ENCODE results near the gene C1D. TPM values are rescaled to one million over a fixed set of nuclear protein-coding genes. Genes with fewer than 3 reads are reported as not detected.
A peak's percentile ranks its signal among the peaks of the same experiment; 100 is the strongest.

C1D gene
- total RNA-seq, 2 donors from 2014 or later: 22.5 to 26.9 TPM

DNA sequence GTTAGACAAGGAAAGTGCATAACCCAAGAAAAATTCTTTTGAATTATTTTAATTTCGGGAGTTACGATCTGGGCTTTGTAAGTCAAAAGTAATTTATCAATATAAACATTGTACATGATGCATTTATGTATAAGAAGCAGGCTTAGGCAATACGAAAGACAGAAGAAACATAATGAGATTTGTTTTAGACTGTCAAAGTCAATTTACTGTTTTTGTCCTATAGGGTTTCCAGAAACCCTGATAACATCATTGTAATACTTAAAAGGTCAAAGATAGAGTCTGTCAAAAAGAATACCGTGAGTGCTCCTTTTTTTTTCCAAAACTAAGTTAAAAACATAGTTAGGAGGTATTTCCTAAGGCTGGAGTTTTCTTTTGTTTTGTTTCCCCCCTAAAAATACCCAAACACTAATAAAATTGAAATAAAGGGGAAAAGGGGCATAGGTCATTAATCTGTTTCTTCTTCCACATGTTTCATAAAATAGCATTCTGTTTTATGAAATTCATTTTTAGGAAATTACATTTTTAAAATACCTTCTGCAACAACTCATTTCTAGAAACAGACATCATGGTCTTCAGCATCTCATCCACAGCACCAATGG, 16.1 kb downstream of the C1D start:
- no peak for ATAC-seq (replicated peaks in 1 of 2)
- Mint-ChIP-seq H3K36me3 (ENCODE audit: insufficient read depth in 2 of 2) (peaks cover 0 to 2% of the 10 kb centered on the region in 2 donors), H3K4me3 (no peak overlapping the region), H3K9me3 (no peaks in the 10 kb centered on the region), H3K27me3 (ENCODE audit: low read depth) (no peaks in the 10 kb centered on the region), H3K27ac (peak overlapping the region; percentile 21), H3K4me1 (ENCODE audit: low read depth) (peaks cover 22% of the 10 kb centered on the region)
- no peak for DNase-seq

DNA sequence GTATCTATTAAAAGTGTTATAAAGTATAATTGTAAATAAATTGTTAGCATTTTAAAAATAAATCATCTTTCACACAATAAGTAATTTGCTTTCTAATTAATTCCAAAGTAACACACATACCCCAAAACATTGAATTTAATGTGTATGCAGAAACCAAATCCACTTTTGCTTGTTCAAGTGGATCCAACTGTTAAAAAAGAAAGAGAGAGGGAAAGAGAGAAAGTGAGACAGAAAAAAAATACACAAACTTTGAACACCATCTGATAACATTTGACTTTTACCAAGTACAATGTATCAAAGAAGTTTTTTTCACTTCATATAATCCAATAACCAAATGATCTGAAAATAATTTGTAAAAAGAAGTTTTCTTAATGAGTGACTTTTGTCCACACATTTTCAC, 16.6 kb downstream of the C1D start:
- ATAC-seq (replicated peaks in 1 of 2): no peak
- H3K4me1 Mint-ChIP-seq (ENCODE audit: low read depth): peaks cover 17% of the 10 kb centered on the region
- no peak for DNase-seq
- H3K4me3 Mint-ChIP-seq: no peak overlapping the region
- H3K9me3 Mint-ChIP-seq: no peaks in the 10 kb centered on the region
- H3K27ac Mint-ChIP-seq: peak overlapping the region; percentile 21
- H3K36me3 Mint-ChIP-seq (ENCODE audit: insufficient read depth in 2 of 2): peaks cover 0 to 2% of the 10 kb centered on the region in 2 donors
- no peaks in the 10 kb centered on the region for H3K27me3 Mint-ChIP-seq (ENCODE audit: low read depth)

GRCh38 chr2:68045342-68045741, 17.5 kb downstream of the C1D start:
- no peak for ATAC-seq (replicated peaks in 1 of 2)
- Mint-ChIP-seq H3K27me3 (ENCODE audit: low read depth) (no peaks in the 10 kb centered on the region), H3K9me3 (no peaks in the 10 kb centered on the region)

GRCh38 chr2:68044099-68044498, 18.7 kb downstream of the C1D start:
- Mint-ChIP-seq H3K4me1 (ENCODE audit: low read depth) (peaks cover 6% of the 10 kb centered on the region), H3K9me3 (no peaks in the 10 kb centered on the region), H3K36me3 (ENCODE audit: insufficient read depth in 2 of 2) (peaks cover 0 to 2% of the 10 kb centered on the region in 2 donors), H3K4me3 (no peak overlapping the region), H3K27me3 (ENCODE audit: low read depth) (no peaks in the 10 kb centered on the region), H3K27ac (no peak overlapping the region)
- ATAC-seq (replicated peaks in 1 of 2): no peak
- DNase-seq: no peak

More at GRCh38 chr2:68045342-68045741, 17.5 kb downstream of the C1D start:
- DNase-seq: no peak
- peaks cover 10% of the 10 kb centered on the region for H3K4me1 Mint-ChIP-seq (ENCODE audit: low read depth)
- peaks cover 0 to 2% of the 10 kb centered on the region in 2 donors for H3K36me3 Mint-ChIP-seq (ENCODE audit: insufficient read depth in 2 of 2)
- H3K27ac Mint-ChIP-seq: no peak overlapping the region
- H3K4me3 Mint-ChIP-seq: no peak overlapping the region

- no peak overlapping the region for H3K4me3 Mint-ChIP-seq
- peaks cover 0 to 2% of the 10 kb centered on the region in 2 donors for H3K36me3 Mint-ChIP-seq (ENCODE audit: insufficient read depth in 2 of 2)
- no peak for ATAC-seq (replicated peaks in 1 of 2)
- no peak overlapping the region for H3K27ac Mint-ChIP-seq
- no peak for DNase-seq
- no peaks in the 10 kb centered on the region for H3K27me3 Mint-ChIP-seq (ENCODE audit: low read depth)
- H3K9me3 Mint-ChIP-seq: no peaks in the 10 kb centered on the region
- H3K4me1 Mint-ChIP-seq (ENCODE audit: low read depth): peaks cover 4% of the 10 kb centered on the region
Measured at GRCh38 chr2:68043695-68044094, 19.1 kb downstream of the C1D start.

GRCh38 chr2:68043032-68043431, 19.8 kb downstream of the C1D start:
- Mint-ChIP-seq H3K4me1 (ENCODE audit: low read depth) (no peaks in the 10 kb centered on the region), H3K27ac (no peak overlapping the region), H3K27me3 (ENCODE audit: low read depth) (no peaks in the 10 kb centered on the region), H3K9me3 (no peaks in the 10 kb centered on the region), H3K4me3 (no peak overlapping the region), H3K36me3 (ENCODE audit: insufficient read depth in 2 of 2) (peaks cover 0 to 2% of the 10 kb centered on the region in 2 donors)
- DNase-seq (no peak), ATAC-seq (replicated peaks in 1 of 2) (no peak)

DNA sequence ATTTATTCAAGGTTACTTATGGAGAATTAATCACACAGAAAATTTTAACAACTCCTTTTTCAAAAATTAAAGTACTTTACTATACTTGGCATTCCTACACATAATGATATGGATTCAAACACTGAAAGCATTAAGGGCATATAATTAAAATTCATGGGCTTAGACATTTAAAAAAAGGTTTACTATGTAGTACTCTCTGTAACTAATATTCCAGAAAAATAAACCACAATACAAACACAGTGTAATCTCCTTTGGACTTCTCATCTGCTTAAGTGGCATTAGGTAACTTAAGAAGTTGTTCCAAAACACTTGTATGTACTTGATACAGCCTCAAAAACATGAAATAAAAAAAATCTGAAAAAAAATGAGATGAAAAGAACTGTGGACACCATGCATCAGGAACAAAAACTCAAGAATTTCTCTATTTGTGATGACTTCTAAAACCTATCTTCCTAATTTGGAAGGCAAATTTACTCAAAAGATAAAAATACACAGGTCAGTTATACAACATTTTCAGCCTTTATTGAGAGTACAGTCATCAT, 21.0 kb downstream of the C1D start:
- Mint-ChIP-seq H3K27me3 (ENCODE audit: low read depth) (no peaks in the 10 kb centered on the region), H3K36me3 (ENCODE audit: insufficient read depth in 2 of 2) (peaks cover 0 to 2% of the 10 kb centered on the region in 2 donors), H3K4me3 (no peak overlapping the region), H3K27ac (no peak overlapping the region), H3K4me1 (ENCODE audit: low read depth) (no peaks in the 10 kb centered on the region), H3K9me3 (no peaks in the 10 kb centered on the region)
- ATAC-seq (replicated peaks in 1 of 2): no peak
- no peak for DNase-seq

GRCh38 chr2:68040078-68040477, 22.7 kb downstream of the C1D start:
- peaks cover 0 to 2% of the 10 kb centered on the region in 2 donors for H3K36me3 Mint-ChIP-seq (ENCODE audit: insufficient read depth in 2 of 2)
- no peaks in the 10 kb centered on the region for H3K27me3 Mint-ChIP-seq (ENCODE audit: low read depth)
- ATAC-seq (replicated peaks in 1 of 2): no peak
- H3K27ac Mint-ChIP-seq: no peak overlapping the region
- DNase-seq: no peak
- H3K4me3 Mint-ChIP-seq: no peak overlapping the region
- no peaks in the 10 kb centered on the region for H3K4me1 Mint-ChIP-seq (ENCODE audit: low read depth)
- H3K9me3 Mint-ChIP-seq: no peaks in the 10 kb centered on the region

DNA sequence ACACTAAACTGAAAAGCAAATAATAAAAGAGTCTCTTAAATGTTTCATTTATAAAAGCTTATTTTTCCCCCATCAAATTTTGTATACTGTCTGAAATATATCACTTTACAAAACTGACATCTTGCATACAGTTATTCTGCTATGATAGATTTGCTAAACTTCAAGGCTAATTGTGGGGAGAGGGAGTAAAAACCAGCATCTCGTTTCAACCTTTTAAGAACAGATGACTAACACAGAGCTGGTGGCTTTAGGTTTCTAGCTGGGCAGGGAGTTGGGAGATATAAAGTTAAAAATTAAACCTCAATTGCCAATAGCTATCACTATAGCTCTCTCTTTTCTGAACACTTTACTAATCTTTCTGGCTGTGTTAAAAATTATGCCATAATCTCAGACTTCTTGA, 23.5 kb downstream of the C1D start:
- H3K27ac Mint-ChIP-seq: no peak overlapping the region
- H3K9me3 Mint-ChIP-seq: no peaks in the 10 kb centered on the region
- no peak for ATAC-seq (replicated peaks in 1 of 2)
- no peak for DNase-seq
- H3K36me3 Mint-ChIP-seq (ENCODE audit: insufficient read depth in 2 of 2): peaks cover 0 to 2% of the 10 kb centered on the region in 2 donors
- H3K4me1 Mint-ChIP-seq (ENCODE audit: low read depth): no peaks in the 10 kb centered on the region
- H3K27me3 Mint-ChIP-seq (ENCODE audit: low read depth): no peaks in the 10 kb centered on the region
- H3K4me3 Mint-ChIP-seq: no peak overlapping the region

DNA sequence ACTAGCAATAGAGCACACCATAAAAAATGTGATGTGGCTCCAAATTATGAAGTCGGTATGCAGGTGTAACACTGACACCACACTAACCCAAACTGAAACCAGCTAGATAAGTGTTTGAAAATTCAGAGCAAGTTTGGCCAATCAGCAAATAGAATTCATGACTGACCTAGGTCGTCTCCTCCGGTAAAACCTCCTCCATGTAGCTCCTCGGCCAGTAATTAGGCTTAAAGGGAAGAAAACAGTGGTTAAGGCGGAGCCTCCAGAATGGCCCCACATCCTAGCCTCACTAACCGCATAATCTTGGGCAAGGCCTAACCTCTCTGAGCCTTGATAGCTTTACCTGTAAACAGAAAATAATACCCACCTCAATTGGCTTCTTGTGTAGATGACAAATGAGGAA, 30.1 kb downstream of the C1D start:
- DNase-seq: no peak
- H3K4me3 Mint-ChIP-seq: no peak overlapping the region
- no peak overlapping the region for H3K27ac Mint-ChIP-seq
- no peaks in the 10 kb centered on the region for H3K27me3 Mint-ChIP-seq (ENCODE audit: low read depth)
- no peak for ATAC-seq (replicated peaks in 1 of 2)
- H3K9me3 Mint-ChIP-seq: no peaks in the 10 kb centered on the region
- H3K4me1 Mint-ChIP-seq (ENCODE audit: low read depth): no peaks in the 10 kb centered on the region
- H3K36me3 Mint-ChIP-seq (ENCODE audit: insufficient read depth in 2 of 2): no peaks in the 10 kb centered on the region

DNA sequence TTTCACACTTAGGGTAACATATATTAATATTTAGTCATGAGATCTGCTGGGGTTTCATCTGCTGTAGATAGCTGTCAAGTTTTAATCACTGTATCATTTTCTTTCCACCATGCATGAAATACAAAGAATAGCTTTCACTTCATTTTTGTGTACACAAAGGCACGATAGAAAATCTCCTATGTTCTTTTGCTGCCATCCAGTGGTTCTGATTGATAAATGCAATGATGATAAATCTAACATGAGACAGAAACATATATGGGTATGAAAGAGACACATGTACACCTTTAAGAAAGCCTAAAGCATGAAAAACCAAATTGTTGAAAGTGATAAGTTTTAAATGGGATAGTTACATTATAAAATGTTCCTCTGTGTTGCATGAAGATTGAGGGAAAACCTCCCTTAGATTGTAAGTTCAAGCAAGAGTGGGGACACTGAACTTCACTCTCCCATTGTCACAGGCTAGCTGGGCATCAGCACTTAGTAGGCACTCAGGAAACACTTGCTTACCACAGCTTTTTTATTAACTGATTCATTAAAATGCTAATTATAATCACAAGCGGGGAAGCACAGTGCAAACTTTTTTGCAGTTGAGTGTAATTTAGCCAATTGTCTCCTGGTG, 31.2 kb downstream of the C1D start:
- no peak overlapping the region for H3K4me3 Mint-ChIP-seq
- no peaks in the 10 kb centered on the region for H3K36me3 Mint-ChIP-seq (ENCODE audit: insufficient read depth in 2 of 2)
- ATAC-seq (replicated peaks in 1 of 2) (peak; percentile 40 to 45), DNase-seq (peak in 1 of 2 donors; percentile 5)
- H3K9me3 Mint-ChIP-seq: no peaks in the 10 kb centered on the region
- no peaks in the 10 kb centered on the region for H3K27me3 Mint-ChIP-seq (ENCODE audit: low read depth)
- no peaks in the 10 kb centered on the region for H3K4me1 Mint-ChIP-seq (ENCODE audit: low read depth)
- H3K27ac Mint-ChIP-seq: no peak overlapping the region

DNA sequence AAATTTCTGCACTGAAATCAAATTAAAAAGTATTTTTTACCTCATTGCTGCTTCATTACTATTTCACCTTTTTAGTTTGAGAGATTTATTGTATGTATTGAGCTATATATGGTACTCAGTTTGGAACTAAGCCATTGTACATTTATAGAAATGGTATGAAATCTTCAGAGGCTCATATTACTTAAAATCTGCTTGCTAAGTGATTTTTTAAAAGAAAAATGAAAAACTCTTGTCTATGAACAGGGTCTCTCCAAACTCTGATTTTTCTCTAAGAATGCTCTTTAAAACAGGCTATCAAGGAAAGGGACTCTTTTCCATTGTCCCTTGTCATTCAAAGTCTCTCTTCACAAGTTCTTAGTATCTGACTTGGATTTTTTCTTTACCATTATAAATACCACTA, 31.8 kb downstream of the C1D start:
- H3K4me3 Mint-ChIP-seq: no peak overlapping the region
- no peaks in the 10 kb centered on the region for H3K9me3 Mint-ChIP-seq
- DNase-seq (no peak), ATAC-seq (replicated peaks in 1 of 2) (no peak)
- H3K4me1 Mint-ChIP-seq (ENCODE audit: low read depth): no peaks in the 10 kb centered on the region
- H3K27ac Mint-ChIP-seq: no peak overlapping the region
- H3K27me3 Mint-ChIP-seq (ENCODE audit: low read depth): peaks cover 5% of the 10 kb centered on the region
- no peaks in the 10 kb centered on the region for H3K36me3 Mint-ChIP-seq (ENCODE audit: insufficient read depth in 2 of 2)

- no peaks in the 10 kb centered on the region for H3K9me3 Mint-ChIP-seq
- H3K36me3 Mint-ChIP-seq (ENCODE audit: insufficient read depth in 2 of 2): no peaks in the 10 kb centered on the region
- no peak overlapping the region for H3K27ac Mint-ChIP-seq
- peaks cover 9% of the 10 kb centered on the region for H3K27me3 Mint-ChIP-seq (ENCODE audit: low read depth)
- H3K4me3 Mint-ChIP-seq: no peak overlapping the region
- no peak for ATAC-seq (replicated peaks in 1 of 2)
- DNase-seq: no peak
- H3K4me1 Mint-ChIP-seq (ENCODE audit: low read depth): no peaks in the 10 kb centered on the region
Measured at GRCh38 chr2:68030529-68030928, 32.3 kb downstream of the C1D start.

DNA sequence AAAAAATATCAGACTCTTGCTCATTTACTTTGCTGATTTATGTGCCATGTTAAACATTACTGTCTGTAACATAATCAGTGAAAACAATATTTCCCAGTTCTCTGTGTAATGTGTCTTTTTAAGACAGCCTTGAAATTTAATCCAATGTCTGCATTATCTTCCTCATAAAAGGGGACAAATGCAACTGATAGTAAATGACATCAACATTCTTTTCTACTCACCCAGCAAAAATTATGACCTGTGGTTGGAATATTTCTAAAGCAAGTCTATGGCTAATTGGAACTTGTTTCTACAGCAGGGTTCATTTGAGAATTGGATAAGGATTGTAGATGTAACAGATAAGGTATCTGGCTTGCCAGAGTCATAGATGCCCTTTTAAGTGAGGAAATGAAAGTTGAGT, 34.8 kb downstream of the C1D start:
- Mint-ChIP-seq H3K9me3 (no peaks in the 10 kb centered on the region), H3K27me3 (ENCODE audit: low read depth) (peaks cover 9% of the 10 kb centered on the region), H3K4me1 (ENCODE audit: low read depth) (no peaks in the 10 kb centered on the region), H3K27ac (no peak overlapping the region), H3K4me3 (no peak overlapping the region), H3K36me3 (ENCODE audit: insufficient read depth in 2 of 2) (no peaks in the 10 kb centered on the region)
- ATAC-seq (replicated peaks in 1 of 2) (no peak), DNase-seq (no peak)

Measured in activated T-cell treated with anti-CD3 and anti-CD28 coated beads, Interleukin-2, amount 50 U/mL, for 72 hours (primary cell).